Caco-2 (cell line): ENCODE results near the gene ZNF722. TPM values are rescaled to one million over a fixed set of nuclear protein-coding genes. Genes with fewer than 3 reads are reported as not detected.

Experiments
- BruUV-seq: library from RNA; stranded (reverse); fragments of 400-500 nt; replicated peaks from 2 replicates; lab custom pipeline; 2021; lab: Mats Ljungman, UMichigan
- CTCF ChIA-PET: fragments of 300-600 bp; sonication (Branson Sonifier 250); formaldehyde crosslinking; loops from one replicate; lab custom pipeline; 2022; ENCODE audit warnings: antibody characterized with exemption; lab: Charles Lee
- POLR2A ChIA-PET: fragments of 300-600 bp; sonication (Branson Sonifier 250); formaldehyde crosslinking; loops from one replicate; lab custom pipeline; 2022; ENCODE audit warnings: antibody characterized with exemption; lab: Charles Lee
- DNase-seq, 2 experiments: peaks; one replicate each; pipeline versions ENCODE4 v3.0.0 to v3.0.0-alpha.2; 2020 to 2022
- H3K27me3 ChIP-seq: replicated peaks from 2 replicates; pipeline ENCODE4 v1.6.0; 2011; ENCODE audit warnings: low read length; ENCODE audit not compliant: control insufficient read depth, insufficient read depth
- H3K36me3 ChIP-seq: 2 replicates; pipeline ENCODE4 v1.5.1; 2011; ENCODE audit warnings: low read length; ENCODE audit not compliant: control insufficient read depth, insufficient read depth
- H3K4me1 ChIP-seq: fragments of 250-450 bp; sonication (Bioruptor Pico); 2 replicates; pipeline ENCODE4 v1.5.1; 2020; ENCODE audit warnings: mild to moderate bottlenecking
- H3K4me3 ChIP-seq: 2 replicates; pipeline ENCODE4 v1.5.1; 2011; ENCODE audit warnings: low read depth, mild to moderate bottlenecking, control low read depth, low read length
- H3K9me3 ChIP-seq: fragments of 250-450 bp; sonication (Bioruptor Pico); 2 replicates; pipeline ENCODE4 v1.5.1; 2020; ENCODE audit warnings: mild to moderate bottlenecking, moderate library complexity
- H3K27ac Mint-ChIP-seq: one replicate; pipeline ENCODE4 v1.8.0; 2022; ENCODE audit warnings: mixed read lengths; ENCODE audit not compliant: unreplicated experiment
- H3K27me3 Mint-ChIP-seq: one replicate; pipeline ENCODE4 v1.8.0; 2022; ENCODE audit warnings: mixed read lengths; ENCODE audit not compliant: insufficient read depth, unreplicated experiment
- H3K36me3 Mint-ChIP-seq: one replicate; pipeline ENCODE4 v1.8.0; 2022; ENCODE audit warnings: mild to moderate bottlenecking, mixed read lengths; ENCODE audit not compliant: insufficient read depth, unreplicated experiment
- H3K4me1 Mint-ChIP-seq: one replicate; pipeline ENCODE4 v1.8.0; 2022; ENCODE audit warnings: low read depth, mixed read lengths; ENCODE audit not compliant: unreplicated experiment
- H3K4me3 Mint-ChIP-seq: one replicate; pipeline ENCODE4 v1.8.0; 2022; ENCODE audit warnings: mild to moderate bottlenecking, moderate library complexity, mixed read lengths; ENCODE audit not compliant: unreplicated experiment
- H3K9me3 Mint-ChIP-seq: one replicate; pipeline ENCODE4 v1.8.0; 2022; ENCODE audit warnings: mixed read lengths; ENCODE audit not compliant: unreplicated experiment
- intact Hi-C: fragments of 100-400 bp; cut with micrococcal nuclease; formaldehyde crosslinking; loops from one replicate; pipeline ENCODE4 v1.10.0; 2022; ENCODE audit not compliant: unreplicated experiment
- total RNA-seq: library from RNA; stranded (reverse); gene quantifications from 2 replicates; pipeline ENCODE4 v1.2.3, GENCODE V29; 2022
- TF ChIP-seq, protein P1 (sequence below), 2 experiments: fragments of 200-600 bp in 1 of 2; IDR thresholded peaks; 1 replicate in 1 of 2; 2 replicates in 1 of 2; pipeline versions ENCODE4 v1.5.1 to v1.8.0; 2011 to 2022; ENCODE audit warnings: antibody characterized with exemption in 1 of 2, control low read depth in 1 of 2, inconsistent platforms in 1 of 2, low read depth in 1 of 2, low read length in 1 of 2, mild to moderate bottlenecking in 1 of 2, moderate library complexity in 1 of 2; ENCODE audit not compliant: insufficient read depth in 1 of 2, severe bottlenecking in 1 of 2, unreplicated experiment in 1 of 2

Gene ZNF722
- total RNA-seq, 1 experiment from 2014 or later = not detected

DNA sequence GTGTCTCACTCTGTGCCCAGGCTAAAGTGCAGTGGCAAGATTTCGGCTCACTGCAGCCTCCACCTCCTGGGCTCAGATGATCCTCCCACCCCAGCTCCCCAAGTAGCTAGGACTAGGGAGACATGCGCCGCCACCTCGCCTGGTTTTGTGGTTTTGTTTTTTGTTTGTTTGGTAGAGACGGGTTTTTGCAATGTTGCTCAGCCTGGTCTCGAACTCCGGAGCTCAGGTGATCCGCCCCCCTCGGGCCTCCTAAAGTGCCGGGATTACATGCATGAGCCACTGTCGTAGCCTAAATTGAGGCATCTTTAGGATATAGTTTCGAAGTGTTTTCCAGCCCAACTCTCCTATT lies 47.4 kb downstream of the ZNF722 start:
- TF ChIP-seq, protein P1, sequence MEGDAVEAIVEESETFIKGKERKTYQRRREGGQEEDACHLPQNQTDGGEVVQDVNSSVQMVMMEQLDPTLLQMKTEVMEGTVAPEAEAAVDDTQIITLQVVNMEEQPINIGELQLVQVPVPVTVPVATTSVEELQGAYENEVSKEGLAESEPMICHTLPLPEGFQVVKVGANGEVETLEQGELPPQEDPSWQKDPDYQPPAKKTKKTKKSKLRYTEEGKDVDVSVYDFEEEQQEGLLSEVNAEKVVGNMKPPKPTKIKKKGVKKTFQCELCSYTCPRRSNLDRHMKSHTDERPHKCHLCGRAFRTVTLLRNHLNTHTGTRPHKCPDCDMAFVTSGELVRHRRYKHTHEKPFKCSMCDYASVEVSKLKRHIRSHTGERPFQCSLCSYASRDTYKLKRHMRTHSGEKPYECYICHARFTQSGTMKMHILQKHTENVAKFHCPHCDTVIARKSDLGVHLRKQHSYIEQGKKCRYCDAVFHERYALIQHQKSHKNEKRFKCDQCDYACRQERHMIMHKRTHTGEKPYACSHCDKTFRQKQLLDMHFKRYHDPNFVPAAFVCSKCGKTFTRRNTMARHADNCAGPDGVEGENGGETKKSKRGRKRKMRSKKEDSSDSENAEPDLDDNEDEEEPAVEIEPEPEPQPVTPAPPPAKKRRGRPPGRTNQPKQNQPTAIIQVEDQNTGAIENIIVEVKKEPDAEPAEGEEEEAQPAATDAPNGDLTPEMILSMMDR (IDR thresholded peaks at IDR 0.05; ENCODE audit: insufficient read depth in 1 of 2, low read depth in 1 of 2, low read length in 1 of 2, severe bottlenecking in 1 of 2, unreplicated experiment in 1 of 2) = no peak
- Histone ChIP-seq H3K4me3 (no peak overlapping the region), H3K9me3 (peaks cover 11% of the 10 kb centered on the region; the same call in 1 of the 2 replicates), H3K27me3 (no peaks in the 10 kb centered on the region), H3K36me3 (no peaks in the 10 kb centered on the region), H3K4me1 (no peaks in the 10 kb centered on the region)
- CTCF ChIA-PET = no interaction called here
- H3K27me3 Mint-ChIP-seq = no peaks in the 10 kb centered on the region
- H3K4me1 Mint-ChIP-seq = no peaks in the 10 kb centered on the region
- no peak for DNase-seq
- intact Hi-C loops = no loop called here
- no TSS peak for BruUV-seq
- H3K9me3 Mint-ChIP-seq = peaks cover 51% of the 10 kb centered on the region
- H3K4me3 Mint-ChIP-seq = no peak overlapping the region
- H3K36me3 Mint-ChIP-seq = no peaks in the 10 kb centered on the region
- POLR2A ChIA-PET = no interaction called here
- H3K27ac Mint-ChIP-seq = no peak overlapping the region

Other genes starting within 250 kb of the ZNF722 start
- gene ZNF727, start 46.6 kb downstream of the ZNF722 start, total RNA-seq = not detected in 2 replicates
- not detected in 2 replicates for gene ZNF735, start 208.4 kb downstream of the ZNF722 start, total RNA-seq
- not detected in 2 replicates for gene ZNF679, start 229.6 kb downstream of the ZNF722 start, total RNA-seq